Endodermal cell (in vitro differentiated cells): ENCODE results near the gene SLC25A11. TPM values are rescaled to one million over a fixed set of nuclear protein-coding genes. Genes with fewer than 3 reads are reported as not detected.
"Not testable (repeated sequence)": the region's sequence is repeated elsewhere in the genome, so short reads cannot be mapped to it uniquely, and the experiment has no call there.

ENCODE experiments used
- DNase-seq: peaks from one replicate; pipeline ENCODE4 v3.0.0-alpha.2; 2017
- H3K27ac ChIP-seq: 2 replicates; pipeline ENCODE4 v1.5.1; 2013; ENCODE audit warnings: mild to moderate bottlenecking, low read depth, low read length, moderate library complexity
- H3K27me3 ChIP-seq: 2 replicates; pipeline ENCODE4 v1.6.1; 2013; ENCODE audit warnings: mild to moderate bottlenecking, low read length, moderate library complexity; ENCODE audit not compliant: insufficient read depth, control insufficient read depth, poor library complexity, severe bottlenecking
- H3K36me3 ChIP-seq: 2 replicates; pipeline ENCODE4 v1.7.0; 2013; ENCODE audit warnings: mild to moderate bottlenecking, low read length, moderate library complexity; ENCODE audit not compliant: control insufficient read depth, insufficient read depth
- H3K4me1 ChIP-seq: one replicate; pipeline ENCODE4 v1.7.0; 2013; ENCODE audit warnings: low read length; ENCODE audit not compliant: control insufficient read depth, insufficient read depth
- H3K4me3 ChIP-seq: 2 replicates; pipeline ENCODE4 v1.5.1; 2013; ENCODE audit warnings: mild to moderate bottlenecking, low read length, moderate library complexity
- H3K9ac ChIP-seq: 2 replicates; pipeline ENCODE4 v1.6.1; 2013; ENCODE audit warnings: mild to moderate bottlenecking, low read length, moderate library complexity; ENCODE audit not compliant: poor library complexity, severe bottlenecking; ENCODE audit errors: extremely low read depth
- H3K9me3 ChIP-seq: 2 replicates; pipeline ENCODE4 v1.6.1; 2013; ENCODE audit warnings: mild to moderate bottlenecking, low read length, moderate library complexity; ENCODE audit not compliant: control insufficient read depth
- H3K27ac Mint-ChIP-seq: 2 replicates; pipeline ENCODE4 v1.8.0; 2020; ENCODE audit warnings: mixed read lengths
- H3K27me3 Mint-ChIP-seq: 2 replicates; pipeline ENCODE4 v1.8.0; 2021; ENCODE audit warnings: mild to moderate bottlenecking, mixed read lengths; ENCODE audit not compliant: insufficient read depth
- H3K36me3 Mint-ChIP-seq: 2 replicates; pipeline ENCODE4 v1.8.0; 2020; ENCODE audit warnings: low read depth, mixed read lengths
- H3K4me1 Mint-ChIP-seq: 2 replicates; pipeline ENCODE4 v1.8.0; 2020; ENCODE audit warnings: mixed read lengths
- H3K4me3 Mint-ChIP-seq: 2 replicates; pipeline ENCODE4 v1.8.0; 2020; ENCODE audit warnings: mild to moderate bottlenecking, moderate library complexity, mixed read lengths
- H3K9me3 Mint-ChIP-seq: 2 replicates; pipeline ENCODE4 v1.8.0; 2020; ENCODE audit warnings: mild to moderate bottlenecking, mixed read lengths
- WGBS, 2 experiments: methylation state at CpG; one replicate each; pipeline versions ENCODE4 v1.1.5 to v1.1.7; 2013; ENCODE audit warnings: missing lambda C conversion rate in 2 of 2, mixed read lengths in 1 of 2; ENCODE audit not compliant: insufficient coverage in 1 of 2, insufficient read length in 1 of 2; 5-methylcytosine and 5-hydroxymethylcytosine counted together
- total RNA-seq, 2 donors: library from RNA; stranded (reverse); fragmentation: NEBNext Ultra II Directional in 1 of 2; extraction: Animal tissue kit (Norgen Biotek cat#: 25700) in 1 of 2; gene quantifications; 2 replicates in 1 of 2; 3 replicates in 1 of 2; pipeline ENCODE4 v1.2.1, GENCODE V29; 2021
- TF ChIP-seq, protein P1 (sequence below): fragments of 200-600 bp; sonication (generic); conservative IDR thresholded peaks from 2 replicates; pipeline ENCODE4 v1.5.0; 2021; ENCODE audit warnings: antibody characterized with exemption, mild to moderate bottlenecking

SLC25A11 gene
- total RNA-seq, 2 donors from 2014 or later = 59.9 to 76.9 TPM

DNA sequence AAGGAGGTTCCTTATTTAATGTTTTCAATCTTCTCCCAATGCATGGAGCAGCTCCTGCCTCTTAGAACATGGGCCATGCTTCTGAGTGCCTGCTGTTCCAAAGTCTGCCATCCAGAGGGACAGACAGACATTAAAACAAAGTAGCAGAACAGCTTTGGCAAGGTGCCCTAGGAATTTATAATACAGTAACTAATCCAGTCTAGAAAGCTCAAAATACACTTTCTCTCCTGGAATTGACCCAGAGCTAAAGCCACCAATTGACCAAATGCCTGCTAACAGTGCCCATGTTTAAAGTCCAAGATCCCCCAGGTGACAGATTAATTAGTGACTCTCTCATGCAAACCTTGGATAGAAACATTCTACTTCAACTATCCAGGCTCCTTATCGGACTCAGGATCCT, 25.9 kb downstream of the SLC25A11 start:
- TF ChIP-seq, protein P1, sequence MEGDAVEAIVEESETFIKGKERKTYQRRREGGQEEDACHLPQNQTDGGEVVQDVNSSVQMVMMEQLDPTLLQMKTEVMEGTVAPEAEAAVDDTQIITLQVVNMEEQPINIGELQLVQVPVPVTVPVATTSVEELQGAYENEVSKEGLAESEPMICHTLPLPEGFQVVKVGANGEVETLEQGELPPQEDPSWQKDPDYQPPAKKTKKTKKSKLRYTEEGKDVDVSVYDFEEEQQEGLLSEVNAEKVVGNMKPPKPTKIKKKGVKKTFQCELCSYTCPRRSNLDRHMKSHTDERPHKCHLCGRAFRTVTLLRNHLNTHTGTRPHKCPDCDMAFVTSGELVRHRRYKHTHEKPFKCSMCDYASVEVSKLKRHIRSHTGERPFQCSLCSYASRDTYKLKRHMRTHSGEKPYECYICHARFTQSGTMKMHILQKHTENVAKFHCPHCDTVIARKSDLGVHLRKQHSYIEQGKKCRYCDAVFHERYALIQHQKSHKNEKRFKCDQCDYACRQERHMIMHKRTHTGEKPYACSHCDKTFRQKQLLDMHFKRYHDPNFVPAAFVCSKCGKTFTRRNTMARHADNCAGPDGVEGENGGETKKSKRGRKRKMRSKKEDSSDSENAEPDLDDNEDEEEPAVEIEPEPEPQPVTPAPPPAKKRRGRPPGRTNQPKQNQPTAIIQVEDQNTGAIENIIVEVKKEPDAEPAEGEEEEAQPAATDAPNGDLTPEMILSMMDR = no peak
- H3K4me3 ChIP-seq = no peak overlapping the region
- Mint-ChIP-seq H3K27ac (no peak overlapping the region), H3K27me3 (no peaks in the 10 kb centered on the region), H3K4me1 (peaks cover 8% of the 10 kb centered on the region), H3K4me3 (no peak overlapping the region), H3K36me3 (no peaks in the 10 kb centered on the region), H3K9me3 (no peaks in the 10 kb centered on the region)
- H3K9ac ChIP-seq = no peak overlapping the region
- H3K27ac ChIP-seq = no peak overlapping the region
- 88% methylated on average over 1 of the region's 1 CpG; no CpG with 5 or more reads in 1 of the 2 experiments for WGBS, 2 experiments
- H3K27me3 ChIP-seq = no peaks in the 10 kb centered on the region
- no peaks in the 10 kb centered on the region for H3K36me3 ChIP-seq
- H3K9me3 ChIP-seq = no peaks in the 10 kb centered on the region
- DNase-seq = no peak
- no peaks in the 10 kb centered on the region for H3K4me1 ChIP-seq

DNA sequence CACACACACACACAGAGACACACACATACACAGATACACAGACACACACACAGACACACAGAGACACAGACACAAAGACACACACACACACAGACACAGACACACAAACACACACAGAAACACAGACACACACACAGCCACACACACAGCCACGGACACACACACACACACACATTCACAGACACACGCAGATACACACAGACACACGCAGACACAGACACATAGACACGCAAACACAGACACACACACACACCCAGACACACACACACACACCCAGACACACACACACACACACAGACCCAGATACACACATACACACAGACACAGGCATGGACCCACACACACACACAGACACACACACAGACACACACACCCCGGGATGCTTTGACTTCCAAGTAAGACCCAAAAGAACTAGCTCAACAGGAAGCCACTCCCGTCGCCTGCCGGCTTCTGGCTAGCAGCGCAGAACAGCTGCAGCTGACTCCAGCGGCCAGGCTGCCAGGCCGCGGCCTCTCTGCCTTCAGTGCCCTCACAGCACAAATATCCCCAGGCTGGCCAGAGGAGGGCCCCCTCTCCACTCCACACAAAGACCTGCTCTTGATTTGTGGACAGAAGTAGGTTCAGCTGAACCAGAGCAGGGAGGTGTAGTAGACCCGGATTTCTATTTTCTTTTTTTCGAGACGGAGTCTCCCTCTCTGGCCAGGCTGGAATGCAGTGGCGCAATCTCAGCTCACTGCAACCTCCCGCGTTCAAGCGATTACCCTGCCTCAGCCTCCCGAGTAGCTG, 30.9 kb downstream of the SLC25A11 start:
- Histone ChIP-seq H3K4me1 (no peaks in the 10 kb centered on the region), H3K9me3 (no peaks in the 10 kb centered on the region), H3K27me3 (no peaks in the 10 kb centered on the region), H3K4me3 (no peak overlapping the region), H3K9ac (peak overlapping the region; percentile 6), H3K36me3 (no peaks in the 10 kb centered on the region), H3K27ac (peak overlapping the region; percentile 76)
- 37 to 43% methylated on average over 12 to 20 of the region's 20 CpGs for WGBS, 2 experiments
- peaks cover 9% of the 10 kb centered on the region for H3K27me3 Mint-ChIP-seq
- no peaks in the 10 kb centered on the region for H3K36me3 Mint-ChIP-seq
- DNase-seq = peak; percentile 99
- no peak overlapping the region for H3K4me3 Mint-ChIP-seq
- no peak overlapping the region for H3K27ac Mint-ChIP-seq
- TF ChIP-seq, protein P1 = peak; percentile 87
- H3K4me1 Mint-ChIP-seq = peaks cover 8% of the 10 kb centered on the region
- H3K9me3 Mint-ChIP-seq = no peaks in the 10 kb centered on the region

DNA sequence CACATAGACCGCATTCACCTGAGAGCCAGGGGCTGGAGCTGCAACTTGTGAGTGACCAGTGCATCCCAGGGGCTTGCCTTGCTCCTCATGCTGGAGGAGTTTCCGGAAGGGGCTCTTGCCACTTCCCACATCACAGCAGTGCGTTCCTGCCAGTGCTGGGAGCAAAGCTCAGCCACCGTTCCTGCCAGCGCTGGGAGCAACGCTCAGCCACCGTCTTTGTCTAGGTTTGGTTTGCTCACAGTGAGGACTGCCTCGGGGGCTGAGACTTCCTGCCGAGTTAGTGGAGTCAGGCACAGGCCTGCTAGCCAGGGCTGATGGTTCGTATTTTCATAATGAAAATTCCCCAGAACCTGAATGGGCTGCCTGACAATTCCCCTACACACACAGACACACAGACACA, 31.5 kb downstream of the SLC25A11 start:
- Mint-ChIP-seq H3K27ac (no peak overlapping the region), H3K4me3 (no peak overlapping the region), H3K9me3 (no peaks in the 10 kb centered on the region), H3K4me1 (peaks cover 11% of the 10 kb centered on the region), H3K27me3 (peaks cover 9% of the 10 kb centered on the region), H3K36me3 (no peaks in the 10 kb centered on the region)
- TF ChIP-seq, protein P1 = no peak
- 33 to 41% methylated on average over 7 to 9 of the region's 10 CpGs for WGBS, 2 experiments
- H3K27me3 ChIP-seq = no peaks in the 10 kb centered on the region
- DNase-seq = peak; percentile 85
- H3K4me1 ChIP-seq = no peaks in the 10 kb centered on the region
- no peak overlapping the region for H3K4me3 ChIP-seq
- H3K9me3 ChIP-seq = no peaks in the 10 kb centered on the region
- H3K36me3 ChIP-seq = no peaks in the 10 kb centered on the region
- H3K9ac ChIP-seq = no peak overlapping the region
- H3K27ac ChIP-seq = peak overlapping the region; percentile 76

DNA sequence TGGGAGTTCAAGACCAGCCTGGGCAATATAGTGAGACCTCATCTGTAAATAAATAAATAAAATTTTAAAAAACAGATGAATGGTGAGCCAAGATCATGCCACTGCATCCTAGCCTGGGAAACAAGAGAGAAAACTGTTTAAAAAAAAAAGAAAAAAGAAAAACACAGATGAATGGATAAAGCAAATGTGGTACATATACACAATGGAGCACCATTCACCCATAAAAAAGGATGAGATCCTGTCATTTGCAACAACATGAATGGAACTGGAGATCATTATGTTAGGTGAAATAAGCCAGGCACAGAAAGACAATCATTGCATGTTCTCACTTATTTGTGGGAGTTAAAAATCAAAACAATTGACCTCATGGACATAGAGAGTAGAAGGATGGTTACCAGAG, 33.2 kb downstream of the SLC25A11 start:
- H3K27me3 Mint-ChIP-seq = peaks cover 12% of the 10 kb centered on the region
- H3K9me3 Mint-ChIP-seq, H3K36me3 ChIP-seq, H3K9me3 ChIP-seq, H3K27me3 ChIP-seq, H3K9ac ChIP-seq, H3K4me1 ChIP-seq, H3K36me3 Mint-ChIP-seq, H3K27ac ChIP-seq, H3K27ac Mint-ChIP-seq, H3K4me3 Mint-ChIP-seq, DNase-seq, H3K4me3 ChIP-seq: not testable (repeated sequence)
- peaks cover 14% of the 10 kb centered on the region for H3K4me1 Mint-ChIP-seq
